Upper lobe of left lung (tissue), 6 donors: ENCODE results near the gene TRIOBP. TPM values are rescaled to one million over a fixed set of nuclear protein-coding genes. Genes with fewer than 3 reads are reported as not detected.
"Not testable (repeated sequence)": the region's sequence is repeated elsewhere in the genome, so short reads cannot be mapped to it uniquely, and the experiment has no call there.

Experiments used
- ATAC-seq, 2 donors: fragments of 200-7000 bp; cut with Tn5 transposase; one replicate each; pipeline ENCODE4 v1.9.1; 2022; ENCODE audit warnings: mild to moderate bottlenecking in 2 of 2, moderate library complexity in 2 of 2; ENCODE audit not compliant: low FRiP score in 2 of 2
- DNase-seq, 2 donors: peaks; one replicate each; pipeline ENCODE4 v3.0.0-alpha.2; 2019 to 2020
- H3K27ac ChIP-seq, 4 donors: fragments of 200-600 bp; sonication (generic); one replicate each; pipeline ENCODE4 v1.5.1; 2016 to 2019
- H3K27me3 ChIP-seq, 4 donors: fragments of 200-600 bp; sonication (generic); one replicate each; pipeline ENCODE4 v1.5.1; 2017 to 2019
- H3K36me3 ChIP-seq, 4 donors: fragments of 200-600 bp; sonication (generic); one replicate each; pipeline ENCODE4 v1.5.1; 2016 to 2019
- H3K4me1 ChIP-seq, 4 donors: fragments of 200-600 bp; sonication (generic); one replicate each; pipeline ENCODE4 v1.5.1; 2018 to 2019
- H3K4me3 ChIP-seq, 4 donors: fragments of 200-600 bp; sonication (generic); one replicate each; pipeline ENCODE4 v1.5.1; 2017 to 2019; ENCODE audit warnings: mild to moderate bottlenecking in 2 of 4, moderate library complexity in 1 of 4
- H3K9me3 ChIP-seq, 4 donors: fragments of 200-600 bp; sonication (generic); one replicate each; pipeline ENCODE4 v1.5.1; 2018 to 2019
- EP300 ChIP-seq, 4 donors: sonication (generic); formaldehyde crosslinking; IDR thresholded peaks; one replicate each; pipeline ENCODE4 v1.5.1; 2017; ENCODE audit warnings: antibody characterized with exemption in 4 of 4, control low read depth in 2 of 4
- POLR2A ChIP-seq, 4 donors: fragments of 450-650 bp; IDR thresholded peaks; one replicate each; pipeline ENCODE4 v1.5.1; 2016 to 2017; ENCODE audit warnings: antibody characterized with exemption in 4 of 4, mild to moderate bottlenecking in 2 of 4
- POLR2AphosphoS5 ChIP-seq, 2 donors: sonication (generic); formaldehyde crosslinking; IDR thresholded peaks; one replicate each; pipeline ENCODE4 v1.5.1; 2017; ENCODE audit warnings: antibody characterized with exemption in 2 of 2
- WGBS, 2 donors: methylation state at CpG; one replicate each; pipeline ENCODE4 v1.1.5; 2017 to 2018; 5-methylcytosine and 5-hydroxymethylcytosine counted together
- total RNA-seq, 6 donors: library from RNA; depleted of rRNA in 4 of 6; stranded (reverse); fragments of >200 nt in 4 of 6; gene quantifications; one replicate each; pipeline versions ENCODE4 v1.1.0 to v1.2.1, GENCODE V29; 2016 to 2021
- TF ChIP-seq, protein P1 (sequence below), 6 experiments: fragments of 450-650 bp in 4 of 6; fragments of 200-600 bp in 2 of 6; sonication (generic) in 2 of 6; IDR thresholded peaks; one replicate each; pipeline ENCODE4 v1.5.1; 2016 to 2019; ENCODE audit warnings: antibody characterized with exemption in 6 of 6
- donor health status: DM: no; HTN: no; CAD: no; lungs with moderate emphysema.
- donor health status: DM: no; HTN: yes; CAD: no; lungs with severe emphysema.

The TRIOBP gene
- total RNA-seq, 6 donors from 2014 or later, result 76.5 to 151 (median 113) TPM

DNA sequence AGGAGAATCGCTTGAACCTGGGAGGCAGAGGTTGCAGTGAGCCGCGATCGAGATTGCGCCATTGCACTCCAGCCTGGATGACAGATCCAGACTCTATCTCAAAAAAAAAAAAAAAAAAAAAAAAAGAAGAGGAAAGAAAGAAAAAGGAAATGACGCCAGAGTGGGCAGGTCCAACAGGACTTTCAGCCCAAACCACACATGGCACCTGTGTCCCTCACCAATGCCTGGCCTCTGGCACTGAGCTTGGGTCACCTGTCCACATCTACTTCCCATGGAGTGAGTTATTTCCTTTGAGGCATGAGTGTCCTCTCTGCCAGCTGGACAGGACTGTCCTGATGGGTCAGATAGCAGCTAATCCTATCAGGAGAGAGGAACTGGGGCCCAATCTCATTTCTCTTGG is 95.6 kb downstream of the TRIOBP start:
- Histone ChIP-seq H3K4me3 (no peak overlapping the region), H3K4me1 (no peaks in the 10 kb centered on the region), H3K27me3 (no peaks in the 10 kb centered on the region), H3K27ac (no peak overlapping the region), H3K9me3 (no peaks in the 10 kb centered on the region), H3K36me3 (no peaks in the 10 kb centered on the region)
- WGBS, 2 donors, result 77 to 79% methylated on average over 6 of the region's 6 CpGs
- DNase-seq, result no peak
- TF ChIP-seq, protein P1, sequence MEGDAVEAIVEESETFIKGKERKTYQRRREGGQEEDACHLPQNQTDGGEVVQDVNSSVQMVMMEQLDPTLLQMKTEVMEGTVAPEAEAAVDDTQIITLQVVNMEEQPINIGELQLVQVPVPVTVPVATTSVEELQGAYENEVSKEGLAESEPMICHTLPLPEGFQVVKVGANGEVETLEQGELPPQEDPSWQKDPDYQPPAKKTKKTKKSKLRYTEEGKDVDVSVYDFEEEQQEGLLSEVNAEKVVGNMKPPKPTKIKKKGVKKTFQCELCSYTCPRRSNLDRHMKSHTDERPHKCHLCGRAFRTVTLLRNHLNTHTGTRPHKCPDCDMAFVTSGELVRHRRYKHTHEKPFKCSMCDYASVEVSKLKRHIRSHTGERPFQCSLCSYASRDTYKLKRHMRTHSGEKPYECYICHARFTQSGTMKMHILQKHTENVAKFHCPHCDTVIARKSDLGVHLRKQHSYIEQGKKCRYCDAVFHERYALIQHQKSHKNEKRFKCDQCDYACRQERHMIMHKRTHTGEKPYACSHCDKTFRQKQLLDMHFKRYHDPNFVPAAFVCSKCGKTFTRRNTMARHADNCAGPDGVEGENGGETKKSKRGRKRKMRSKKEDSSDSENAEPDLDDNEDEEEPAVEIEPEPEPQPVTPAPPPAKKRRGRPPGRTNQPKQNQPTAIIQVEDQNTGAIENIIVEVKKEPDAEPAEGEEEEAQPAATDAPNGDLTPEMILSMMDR (IDR thresholded peaks at IDR 0.05), result no peak
- TF ChIP-seq EP300 (IDR thresholded peaks at IDR 0.05) (no peak), POLR2AphosphoS5 (IDR thresholded peaks at IDR 0.05) (no peak), POLR2A (IDR thresholded peaks at IDR 0.05) (no peak)
- ATAC-seq, result no peak

DNA sequence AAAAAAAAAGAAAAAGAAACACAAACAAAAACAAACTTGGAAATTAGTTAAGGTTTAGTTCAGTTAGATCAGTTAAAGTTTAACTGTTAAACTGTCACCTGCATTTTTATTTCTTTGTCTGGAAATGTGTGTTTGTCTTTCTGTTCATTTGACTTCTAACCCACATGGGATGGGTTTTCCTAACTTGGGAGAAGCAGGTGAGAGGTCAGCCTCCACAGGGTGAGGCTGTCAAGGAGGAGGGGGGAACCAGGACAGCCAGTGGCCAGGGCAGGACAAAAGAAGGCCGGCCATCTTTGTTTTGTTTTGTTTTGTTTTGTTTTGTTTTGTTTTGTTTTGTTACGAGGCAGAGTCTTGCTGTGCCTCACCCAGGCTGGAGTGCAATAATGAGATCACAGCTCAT is 97.5 kb downstream of the TRIOBP start:
- Histone ChIP-seq H3K4me1 (no peaks in the 10 kb centered on the region), H3K27me3 (no peaks in the 10 kb centered on the region), H3K36me3 (no peaks in the 10 kb centered on the region), H3K4me3 (no peak overlapping the region), H3K27ac (no peak overlapping the region), H3K9me3 (no peaks in the 10 kb centered on the region)
- no peak for ATAC-seq
- no peak for DNase-seq
- TF ChIP-seq POLR2AphosphoS5 (IDR thresholded peaks at IDR 0.05) (no peak), EP300 (IDR thresholded peaks at IDR 0.05) (no peak), POLR2A (IDR thresholded peaks at IDR 0.05) (no peak)
- TF ChIP-seq, protein P1 (IDR thresholded peaks at IDR 0.05), result no peak
- WGBS, 2 donors, result 59 to 73% methylated on average over 2 of the region's 2 CpGs

DNA sequence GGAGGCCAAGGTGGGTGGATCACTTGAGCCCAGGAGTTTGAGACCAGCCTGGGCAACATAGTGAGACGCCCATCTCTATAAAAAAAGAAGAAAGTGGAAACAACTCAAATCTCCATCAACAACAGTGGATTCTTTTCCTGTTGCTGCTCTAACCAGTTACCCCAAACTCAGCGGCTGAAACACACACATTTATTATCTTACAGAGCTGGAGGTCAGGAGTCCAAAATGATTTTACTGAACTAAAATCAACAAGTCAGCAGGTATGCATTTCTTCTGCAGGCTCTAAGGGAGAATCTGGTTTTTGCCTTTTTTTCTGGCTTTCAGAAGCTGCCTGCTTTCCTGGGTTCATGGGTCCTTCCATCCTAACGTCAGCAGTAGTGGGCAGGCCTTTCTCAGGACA is 99.2 kb downstream of the TRIOBP start:
- 61 to 65% methylated on average over 3 of the region's 3 CpGs for WGBS, 2 donors
- no peak for DNase-seq
- Histone ChIP-seq H3K27me3 (no peaks in the 10 kb centered on the region), H3K4me3 (no peak overlapping the region), H3K4me1 (no peaks in the 10 kb centered on the region), H3K27ac (no peak overlapping the region), H3K9me3 (no peaks in the 10 kb centered on the region), H3K36me3 (no peaks in the 10 kb centered on the region)
- no peak for ATAC-seq
- TF ChIP-seq, protein P1 (IDR thresholded peaks at IDR 0.05), result no peak
- no peak for TF ChIP-seq POLR2AphosphoS5 (IDR thresholded peaks at IDR 0.05)
- no peak for TF ChIP-seq POLR2A (IDR thresholded peaks at IDR 0.05)
- no peak for TF ChIP-seq EP300 (IDR thresholded peaks at IDR 0.05)

DNA sequence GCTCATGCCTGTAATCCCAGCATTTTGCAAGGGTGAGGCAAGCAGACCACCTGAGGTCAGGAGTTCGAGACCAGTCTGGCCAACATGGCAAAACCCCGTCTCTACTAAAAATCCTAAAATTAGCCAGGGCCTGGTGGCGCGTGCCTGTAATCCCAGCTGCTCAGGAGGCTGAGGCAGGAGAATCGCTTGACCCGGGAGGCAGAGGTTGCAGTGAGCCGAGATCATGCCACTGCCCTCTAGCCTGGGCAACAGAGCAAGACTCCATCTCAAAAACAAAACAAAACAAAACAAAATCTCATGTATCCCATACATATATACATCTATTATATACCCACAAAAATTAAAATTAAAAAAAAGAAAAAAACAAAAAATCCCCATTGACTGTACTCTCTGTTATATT is 100.4 kb downstream of the TRIOBP start:
- not testable (repeated sequence) for H3K4me1 ChIP-seq, H3K36me3 ChIP-seq, H3K9me3 ChIP-seq, ATAC-seq, H3K4me3 ChIP-seq, H3K27ac ChIP-seq, DNase-seq, H3K27me3 ChIP-seq
- 93 to 97% methylated on average over 7 of the region's 7 CpGs for WGBS, 2 donors

DNA sequence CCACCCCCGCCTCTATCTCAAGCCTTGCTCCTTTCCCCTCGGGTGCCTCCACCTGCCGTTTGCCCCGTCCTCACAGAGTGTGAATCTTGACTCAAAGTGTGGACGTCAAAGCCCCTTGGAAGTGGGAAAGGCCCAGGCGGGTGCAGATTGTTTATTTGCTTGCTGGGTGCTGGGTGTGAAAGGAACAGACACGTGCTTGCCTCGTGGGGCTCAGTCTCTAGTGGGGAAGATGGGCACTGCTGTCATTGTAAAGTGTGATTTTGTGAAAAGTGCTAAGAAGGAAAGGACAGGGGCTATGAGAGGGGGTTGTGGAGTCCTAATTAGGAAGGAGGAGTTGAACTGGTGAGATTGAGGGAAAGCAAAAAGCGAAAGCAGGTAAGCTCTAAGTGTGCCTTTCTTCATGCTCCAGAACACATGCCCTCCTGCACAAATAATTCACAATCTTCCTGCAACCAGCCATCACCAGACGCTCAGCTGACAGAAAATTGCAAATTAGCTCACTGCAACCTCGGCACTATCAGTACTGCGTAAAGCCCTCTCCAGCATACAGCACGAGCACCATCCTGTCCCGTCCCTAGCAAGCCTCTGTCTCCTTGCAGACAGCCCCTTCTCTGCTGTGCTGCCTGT is 101.1 kb downstream of the TRIOBP start:
- Histone ChIP-seq H3K27ac (no peak overlapping the region), H3K4me3 (no peak overlapping the region)
- no peak for DNase-seq

DNA sequence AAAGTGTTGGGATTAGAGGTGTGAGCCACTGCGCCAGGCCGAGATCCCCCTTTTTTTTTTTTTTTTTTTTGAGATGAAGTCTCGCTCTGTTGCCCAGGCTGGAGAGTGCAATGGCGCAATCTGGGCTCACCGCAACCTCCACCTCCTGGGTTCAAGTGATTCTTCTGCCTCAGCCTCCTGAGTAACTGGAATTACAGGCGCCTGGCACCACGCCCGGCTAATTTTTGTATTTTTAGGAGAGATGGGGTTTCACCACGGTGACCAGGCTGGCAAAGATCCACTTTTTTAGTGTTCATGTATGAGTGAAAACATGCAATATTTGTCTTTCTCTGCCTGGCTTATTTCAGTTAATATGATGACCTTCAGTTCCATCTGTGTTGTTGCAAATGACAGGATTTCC is 103.1 kb downstream of the TRIOBP start:
- ATAC-seq, DNase-seq, H3K27me3 ChIP-seq, H3K4me3 ChIP-seq, H3K9me3 ChIP-seq, H3K36me3 ChIP-seq, H3K27ac ChIP-seq: not testable (repeated sequence)
- peaks cover 12 to 30% (median 21%) of the 10 kb centered on the region in 4 donors for H3K4me1 ChIP-seq
- WGBS, 2 donors, result 64 to 76% methylated on average over 8 to 9 of the region's 9 CpGs

More for the DNA sequence above, 101.1 kb downstream of the TRIOBP start:
- Histone ChIP-seq H3K4me1 (peaks cover 4 to 11% (median 10%) of the 10 kb centered on the region in 4 donors), H3K36me3 (no peaks in the 10 kb centered on the region), H3K27me3 (no peaks in the 10 kb centered on the region), H3K9me3 (no peaks in the 10 kb centered on the region)
- 53 to 67% methylated on average over 8 to 14 of the region's 14 CpGs for WGBS, 2 donors
- ATAC-seq, result no peak
- TF ChIP-seq POLR2A (IDR thresholded peaks at IDR 0.05), result no peak
